ENCODE measurements around the gene PPP2CA.

GRCh38 chr5:134245101-134245604 is 19.3 kb upstream of the PPP2CA start:
- TF ChIP-seq, protein P1, sequence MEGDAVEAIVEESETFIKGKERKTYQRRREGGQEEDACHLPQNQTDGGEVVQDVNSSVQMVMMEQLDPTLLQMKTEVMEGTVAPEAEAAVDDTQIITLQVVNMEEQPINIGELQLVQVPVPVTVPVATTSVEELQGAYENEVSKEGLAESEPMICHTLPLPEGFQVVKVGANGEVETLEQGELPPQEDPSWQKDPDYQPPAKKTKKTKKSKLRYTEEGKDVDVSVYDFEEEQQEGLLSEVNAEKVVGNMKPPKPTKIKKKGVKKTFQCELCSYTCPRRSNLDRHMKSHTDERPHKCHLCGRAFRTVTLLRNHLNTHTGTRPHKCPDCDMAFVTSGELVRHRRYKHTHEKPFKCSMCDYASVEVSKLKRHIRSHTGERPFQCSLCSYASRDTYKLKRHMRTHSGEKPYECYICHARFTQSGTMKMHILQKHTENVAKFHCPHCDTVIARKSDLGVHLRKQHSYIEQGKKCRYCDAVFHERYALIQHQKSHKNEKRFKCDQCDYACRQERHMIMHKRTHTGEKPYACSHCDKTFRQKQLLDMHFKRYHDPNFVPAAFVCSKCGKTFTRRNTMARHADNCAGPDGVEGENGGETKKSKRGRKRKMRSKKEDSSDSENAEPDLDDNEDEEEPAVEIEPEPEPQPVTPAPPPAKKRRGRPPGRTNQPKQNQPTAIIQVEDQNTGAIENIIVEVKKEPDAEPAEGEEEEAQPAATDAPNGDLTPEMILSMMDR (IDR thresholded peaks at IDR 0.05 in 8 of 11, conservative IDR thresholded peaks at IDR 0.05 in 3 of 11), result no peak
- TF ChIP-seq POLR2A (IDR thresholded peaks at IDR 0.05) (no peak), POLR2AphosphoS5 (IDR thresholded peaks at IDR 0.05) (no peak)

All from spleen (tissue), 7 donors.